ENCODE measurements around the gene MCUR1. TPM values are rescaled to one million over a fixed set of nuclear protein-coding genes. Genes with fewer than 3 reads are reported as not detected.

Gene MCUR1
- total and polyA plus RNA-seq, 2 experiments from 2014 or later, result 13.8 to 51.6 TPM

- H3K4me3 ChIP-seq, result no peak overlapping the region
- no peak overlapping the region for H3K27ac ChIP-seq
- peaks cover 38% of the 10 kb centered on the region for H3K4me1 ChIP-seq (ENCODE audit: low read depth)
- H3K36me3 ChIP-seq, result no peaks in the 10 kb centered on the region
- H3K27me3 ChIP-seq, result no peaks in the 10 kb centered on the region
- no peak for DNase-seq (ENCODE audit: low read depth in 1 of 2, low spot score in 1 of 2)
- TF ChIP-seq CTCF (IDR thresholded peaks at IDR 0.05; ENCODE audit: low read depth, low read length), result no peak
- no peaks in the 10 kb centered on the region for H3K9me3 ChIP-seq (ENCODE audit: low read depth)
These were observed 2.6 kb downstream of the MCUR1 start for GRCh38 chr6:13811627-13812358.

- peak; percentile 4 to 8 for DNase-seq (ENCODE audit: low read depth in 1 of 2, low spot score in 1 of 2)
- Histone ChIP-seq H3K4me3 (no peak overlapping the region), H3K27me3 (no peaks in the 10 kb centered on the region), H3K36me3 (peaks cover 6% of the 10 kb centered on the region), H3K4me1 (ENCODE audit: low read depth) (peaks cover 38% of the 10 kb centered on the region), H3K9me3 (ENCODE audit: low read depth) (no peaks in the 10 kb centered on the region), H3K27ac (peak overlapping the region; percentile 66)
- no peak for TF ChIP-seq CTCF (IDR thresholded peaks at IDR 0.05; ENCODE audit: low read depth, low read length)
These were observed 3.5 kb downstream of the MCUR1 start for GRCh38 chr6:13810688-13811446.

GRCh38 chr6:13808801-13809200, 5.6 kb downstream of the MCUR1 start:
- no peak for TF ChIP-seq CTCF (IDR thresholded peaks at IDR 0.05; ENCODE audit: low read depth, low read length)
- Histone ChIP-seq H3K4me3 (no peak overlapping the region), H3K27me3 (no peaks in the 10 kb centered on the region), H3K27ac (no peak overlapping the region), H3K4me1 (ENCODE audit: low read depth) (peaks cover 30% of the 10 kb centered on the region), H3K36me3 (peaks cover 14% of the 10 kb centered on the region), H3K9me3 (ENCODE audit: low read depth) (no peaks in the 10 kb centered on the region)
- no peak for DNase-seq (ENCODE audit: low read depth in 1 of 2, low spot score in 1 of 2)

GRCh38 chr6:13807696-13808095, 6.7 kb downstream of the MCUR1 start:
- Histone ChIP-seq H3K9me3 (ENCODE audit: low read depth) (no peaks in the 10 kb centered on the region), H3K27ac (no peak overlapping the region), H3K36me3 (peaks cover 14% of the 10 kb centered on the region), H3K4me3 (no peak overlapping the region), H3K4me1 (ENCODE audit: low read depth) (peaks cover 24% of the 10 kb centered on the region), H3K27me3 (no peaks in the 10 kb centered on the region)
- no peak for TF ChIP-seq CTCF (IDR thresholded peaks at IDR 0.05; ENCODE audit: low read depth, low read length)
- peak in 1 of 2 donors; percentile 72 for DNase-seq (ENCODE audit: low read depth in 1 of 2, low spot score in 1 of 2)

- DNase-seq (ENCODE audit: low read depth in 1 of 2, low spot score in 1 of 2), result no peak
- H3K36me3 ChIP-seq, result peaks cover 32% of the 10 kb centered on the region
- no peaks in the 10 kb centered on the region for H3K9me3 ChIP-seq (ENCODE audit: low read depth)
- H3K4me3 ChIP-seq, result no peak overlapping the region
- H3K27ac ChIP-seq, result no peak overlapping the region
- no peaks in the 10 kb centered on the region for H3K4me1 ChIP-seq (ENCODE audit: low read depth)
- TF ChIP-seq CTCF (IDR thresholded peaks at IDR 0.05; ENCODE audit: low read depth, low read length), result no peak
- H3K27me3 ChIP-seq, result no peaks in the 10 kb centered on the region
These were observed 10.8 kb downstream of the MCUR1 start for GRCh38 chr6:13803581-13803980.
